CD4-positive, CD25-positive, alpha-beta regulatory T cell (primary cell): ENCODE measurements around the gene DNAJB8. TPM values are rescaled to one million over a fixed set of nuclear protein-coding genes. Genes with fewer than 3 reads are reported as not detected.

ENCODE experiments used
- ATAC-seq, 2 donors: fragments of 150-1000 bp; cut with Tn5 transposase; one replicate each; pipeline ENCODE4 v1.10.0; 2021; ENCODE audit warnings: low read depth in 2 of 2, moderate number of reproducible peaks in 2 of 2, moderate library complexity in 1 of 2
- DNase-seq, 3 donors: peaks; one replicate each; pipeline versions ENCODE4 v3.0.0 to v3.0.0-alpha.2; 2012 to 2022; ENCODE audit warnings: mixed read lengths in 1 of 3
- H3K27ac ChIP-seq: one replicate; pipeline ENCODE4 v1.7.0; 2013; ENCODE audit warnings: mild to moderate bottlenecking, low read length; ENCODE audit not compliant: insufficient read depth, poor library complexity, severe bottlenecking
- H3K27me3 ChIP-seq: one replicate; pipeline ENCODE4 v1.7.0; 2013; ENCODE audit warnings: low read length; ENCODE audit not compliant: control insufficient read depth, insufficient read depth
- H3K36me3 ChIP-seq: one replicate; pipeline ENCODE4 v1.7.0; 2013; ENCODE audit warnings: mild to moderate bottlenecking, low read length, moderate library complexity; ENCODE audit not compliant: control insufficient read depth, insufficient read depth
- H3K4me1 ChIP-seq: 2 replicates; pipeline ENCODE4 v1.7.0; 2013; ENCODE audit warnings: mild to moderate bottlenecking, low read length; ENCODE audit not compliant: insufficient read depth, control insufficient read depth, poor library complexity, severe bottlenecking
- H3K4me3 ChIP-seq: one replicate; pipeline ENCODE4 v1.7.0; 2013; ENCODE audit warnings: low read depth, mild to moderate bottlenecking, low read length, moderate library complexity
- H3K9me3 ChIP-seq, 2 experiments: 1 replicate in 1 of 2; 2 replicates in 1 of 2; pipeline ENCODE4 v1.7.0; 2013; ENCODE audit warnings: low read length in 2 of 2, mild to moderate bottlenecking in 1 of 2, moderate library complexity in 1 of 2; ENCODE audit not compliant: control insufficient read depth in 2 of 2
- H3K27ac Mint-ChIP-seq, 3 donors: one replicate each; pipeline ENCODE4 v1.8.0; 2020 to 2022; ENCODE audit warnings: mild to moderate bottlenecking in 3 of 3, mixed read lengths in 3 of 3, moderate library complexity in 2 of 3
- H3K27me3 Mint-ChIP-seq: one replicate; pipeline ENCODE4 v1.8.0; 2022; ENCODE audit warnings: mild to moderate bottlenecking, mixed read lengths
- H3K36me3 Mint-ChIP-seq: one replicate; pipeline ENCODE4 v1.8.0; 2020; ENCODE audit warnings: mixed read lengths
- H3K4me1 Mint-ChIP-seq, 4 donors: one replicate each; pipeline ENCODE4 v1.8.0; 2020 to 2022; ENCODE audit warnings: mixed read lengths in 4 of 4, mild to moderate bottlenecking in 1 of 4
- H3K4me3 Mint-ChIP-seq, 4 donors: one replicate each; pipeline ENCODE4 v1.8.0; 2020 to 2022; ENCODE audit warnings: mild to moderate bottlenecking in 4 of 4, mixed read lengths in 4 of 4, moderate library complexity in 3 of 4
- H3K9me3 Mint-ChIP-seq, 7 donors: one replicate each; pipeline ENCODE4 v1.8.0; 2020 to 2022; ENCODE audit warnings: mixed read lengths in 7 of 7, mild to moderate bottlenecking in 3 of 7, moderate library complexity in 2 of 7
- polyA plus RNA-seq, 4 donors: library from polyadenylated mRNA; unstranded; fragments of 300-500 nt; fragmentation: Illumina TruSeq; gene quantifications; one replicate each; pipeline ENCODE4 v1.2.3, GENCODE V29; 2021
- total RNA-seq: library from RNA; stranded (reverse); gene quantifications from one replicate; pipeline ENCODE4 v1.2.3, GENCODE V29; 2022

The DNAJB8 gene
- total and polyA plus RNA-seq, 5 donors from 2014 or later: not detected

DNA sequence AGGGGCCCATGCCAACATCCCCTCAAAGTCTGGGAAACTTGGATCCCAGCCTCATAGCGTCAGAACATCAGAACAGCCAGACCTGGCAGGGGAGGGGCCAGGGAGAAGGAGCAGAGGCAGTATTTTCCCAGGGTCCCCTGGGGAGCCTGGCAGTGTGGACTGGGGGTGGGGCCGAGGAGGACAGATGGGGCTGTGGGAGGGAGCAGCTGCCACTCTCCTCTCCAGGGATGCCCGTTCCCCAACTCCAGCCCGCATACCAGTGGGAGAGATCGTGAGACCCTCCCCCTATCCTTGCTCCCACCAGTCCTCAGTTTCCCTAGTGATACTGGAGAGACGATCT, 6.5 kb upstream of the DNAJB8 start:
- H3K27me3 Mint-ChIP-seq: peaks cover 21% of the 10 kb centered on the region
- H3K9me3 ChIP-seq: no peaks in the 10 kb centered on the region
- ATAC-seq (no peak), DNase-seq (no peak)
- H3K36me3 Mint-ChIP-seq: no peaks in the 10 kb centered on the region
- H3K4me3 Mint-ChIP-seq: no peak overlapping the region
- no peaks in the 10 kb centered on the region for H3K4me1 ChIP-seq
- H3K4me1 Mint-ChIP-seq: peaks cover 0 to 2% (median 0%) of the 10 kb centered on the region in 4 donors
- no peaks in the 10 kb centered on the region for H3K9me3 Mint-ChIP-seq
- no peak overlapping the region for H3K27ac ChIP-seq
- no peak overlapping the region for H3K27ac Mint-ChIP-seq
- H3K27me3 ChIP-seq: peaks cover 2% of the 10 kb centered on the region
- H3K4me3 ChIP-seq: no peak overlapping the region
- no peaks in the 10 kb centered on the region for H3K36me3 ChIP-seq

DNA sequence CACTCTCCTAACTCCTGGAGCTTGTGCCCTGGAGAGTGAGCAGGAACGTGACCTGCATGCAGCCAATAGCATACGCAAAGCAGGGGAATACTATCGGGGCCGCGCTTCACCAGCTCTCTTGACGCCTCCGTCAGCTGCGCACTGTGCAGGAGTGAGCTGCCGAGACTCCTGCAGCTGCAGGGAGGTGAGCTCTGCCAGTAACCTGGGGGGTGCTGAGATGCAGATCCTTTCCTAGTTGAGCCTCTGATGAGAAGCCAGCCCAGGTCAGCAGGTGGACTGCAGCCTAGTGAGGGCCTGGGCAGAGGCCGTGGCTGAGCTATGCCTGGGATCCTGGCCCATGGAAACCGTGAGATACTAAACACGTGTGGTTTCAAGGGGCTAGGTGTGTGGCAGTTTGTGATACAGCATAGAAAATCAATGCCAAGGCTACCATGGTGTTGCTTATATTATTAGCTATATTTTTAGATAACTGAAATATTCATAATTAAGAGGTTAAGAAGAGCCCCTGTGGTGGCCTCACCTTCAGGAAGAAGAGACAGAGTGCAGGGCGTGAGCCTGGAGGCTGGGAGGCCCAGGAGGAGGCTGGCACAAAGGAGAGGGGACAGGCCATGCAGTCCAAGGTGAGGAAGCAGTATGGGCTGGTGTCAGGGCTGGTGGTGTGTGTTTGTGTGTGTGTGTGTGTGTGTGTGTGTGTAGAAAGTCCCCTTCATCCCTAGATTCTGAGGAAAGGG, 5.9 kb upstream of the DNAJB8 start:
- peaks cover 16% of the 10 kb centered on the region for H3K27me3 Mint-ChIP-seq
- DNase-seq (no peak), ATAC-seq (no peak)
- Histone ChIP-seq H3K36me3 (no peaks in the 10 kb centered on the region), H3K4me3 (no peak overlapping the region), H3K27me3 (peaks cover 2% of the 10 kb centered on the region), H3K4me1 (no peaks in the 10 kb centered on the region), H3K27ac (no peak overlapping the region), H3K9me3 (no peaks in the 10 kb centered on the region)
- peaks cover 0 to 2% (median 0%) of the 10 kb centered on the region in 4 donors for H3K4me1 Mint-ChIP-seq
- H3K36me3 Mint-ChIP-seq: no peaks in the 10 kb centered on the region
- no peaks in the 10 kb centered on the region for H3K9me3 Mint-ChIP-seq
- no peak overlapping the region for H3K27ac Mint-ChIP-seq
- H3K4me3 Mint-ChIP-seq: no peak overlapping the region

DNA sequence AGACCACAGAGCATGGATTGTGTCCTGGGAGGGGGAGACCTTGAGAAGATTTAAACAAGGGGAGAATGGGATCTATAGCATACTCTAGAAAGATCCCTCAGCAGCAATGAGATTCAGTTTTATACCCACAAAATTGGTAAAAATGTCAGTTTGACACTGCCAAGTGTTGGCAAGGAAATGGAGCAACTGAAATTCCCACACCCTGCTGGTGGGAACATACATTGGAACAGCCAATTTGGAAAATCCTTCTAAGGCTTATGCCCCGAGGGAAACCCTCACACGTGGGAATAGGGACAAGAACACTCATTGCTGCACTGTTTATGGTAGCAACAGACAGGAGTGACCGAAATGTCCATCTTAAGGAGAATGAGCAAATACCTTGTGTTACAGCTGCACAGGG, 5.0 kb upstream of the DNAJB8 start:
- H3K27ac ChIP-seq: no peak overlapping the region
- no peaks in the 10 kb centered on the region for H3K9me3 ChIP-seq
- no peaks in the 10 kb centered on the region for H3K36me3 ChIP-seq
- no peaks in the 10 kb centered on the region for H3K36me3 Mint-ChIP-seq
- peaks cover 2% of the 10 kb centered on the region for H3K27me3 ChIP-seq
- H3K4me3 ChIP-seq: no peak overlapping the region
- no peaks in the 10 kb centered on the region for H3K4me1 ChIP-seq
- H3K9me3 Mint-ChIP-seq: no peaks in the 10 kb centered on the region
- peaks cover 15% of the 10 kb centered on the region for H3K27me3 Mint-ChIP-seq
- DNase-seq: no peak
- ATAC-seq: no peak
- H3K4me3 Mint-ChIP-seq: no peak overlapping the region
- no peak overlapping the region for H3K27ac Mint-ChIP-seq
- peaks cover 0 to 6% (median 0%) of the 10 kb centered on the region in 4 donors for H3K4me1 Mint-ChIP-seq

DNA sequence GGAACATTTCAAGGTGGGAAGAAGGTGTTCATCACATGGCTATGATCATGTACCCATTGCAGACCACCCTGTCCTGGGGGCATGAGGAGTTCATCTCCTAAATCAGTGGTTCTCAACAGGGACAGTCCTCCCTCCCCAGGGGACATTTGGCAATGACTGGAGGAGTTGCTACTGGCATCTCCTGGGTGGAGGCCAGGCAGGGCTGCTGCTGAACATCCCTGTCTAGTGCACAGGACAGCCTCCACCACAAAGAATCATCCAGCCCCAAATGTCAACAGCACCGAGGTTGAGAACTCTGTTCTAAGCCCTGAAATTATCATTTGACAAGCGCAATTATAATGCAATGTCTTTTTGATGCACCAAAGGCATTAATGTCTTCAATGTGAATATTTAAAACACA, 4.4 kb upstream of the DNAJB8 start:
- no peaks in the 10 kb centered on the region for H3K4me1 ChIP-seq
- no peak for ATAC-seq

DNA sequence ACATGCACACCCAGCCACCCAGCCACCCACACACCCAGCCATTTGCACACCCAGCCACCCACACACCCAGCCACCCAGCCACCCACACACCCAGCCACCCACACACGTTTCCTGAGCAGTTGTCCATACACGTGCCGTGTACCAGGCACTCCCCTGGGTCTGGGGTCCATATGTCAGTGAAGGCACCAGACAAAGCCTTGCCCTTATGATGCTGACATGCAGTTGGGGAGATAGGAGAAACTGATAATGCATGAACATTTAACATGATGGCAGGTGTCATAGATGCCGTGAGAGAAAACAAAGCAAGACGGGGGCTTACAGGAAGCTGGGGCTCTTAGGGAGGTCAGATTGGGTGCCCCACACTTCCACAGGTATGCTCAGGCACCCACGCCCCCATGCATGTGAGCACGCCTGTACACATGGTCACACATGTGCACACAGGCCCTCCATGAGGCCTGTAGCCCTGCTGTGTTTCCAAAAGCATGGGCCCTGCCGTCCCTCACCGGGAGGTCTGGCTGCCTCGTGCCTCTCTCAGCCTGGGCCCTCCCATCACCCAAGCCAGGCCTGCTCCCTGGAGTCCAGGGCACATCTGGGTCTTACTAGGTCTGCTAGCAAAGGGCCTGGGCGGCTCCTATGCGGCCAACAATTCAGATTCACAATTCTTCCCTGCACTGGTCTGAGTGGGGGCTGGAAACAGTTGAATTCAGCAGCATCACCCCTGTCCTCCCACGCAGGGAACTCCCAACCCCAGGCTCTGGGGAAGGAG, 3.6 kb upstream of the DNAJB8 start:
- no peak overlapping the region for H3K4me3 Mint-ChIP-seq
- peaks cover 9% of the 10 kb centered on the region for H3K27me3 Mint-ChIP-seq
- no peaks in the 10 kb centered on the region for H3K9me3 Mint-ChIP-seq

More for the DNA sequence above, 4.4 kb upstream of the DNAJB8 start:
- peaks cover 12% of the 10 kb centered on the region for H3K27me3 Mint-ChIP-seq
- Histone ChIP-seq H3K36me3 (no peaks in the 10 kb centered on the region), H3K4me3 (no peak overlapping the region), H3K9me3 (no peaks in the 10 kb centered on the region), H3K27me3 (peaks cover 2% of the 10 kb centered on the region), H3K27ac (no peak overlapping the region)
- H3K4me1 Mint-ChIP-seq: peaks cover 0 to 6% (median 0%) of the 10 kb centered on the region in 4 donors
- H3K36me3 Mint-ChIP-seq: no peaks in the 10 kb centered on the region
- no peak overlapping the region for H3K4me3 Mint-ChIP-seq
- no peak overlapping the region for H3K27ac Mint-ChIP-seq
- DNase-seq: no peak
- H3K9me3 Mint-ChIP-seq: no peaks in the 10 kb centered on the region

DNA sequence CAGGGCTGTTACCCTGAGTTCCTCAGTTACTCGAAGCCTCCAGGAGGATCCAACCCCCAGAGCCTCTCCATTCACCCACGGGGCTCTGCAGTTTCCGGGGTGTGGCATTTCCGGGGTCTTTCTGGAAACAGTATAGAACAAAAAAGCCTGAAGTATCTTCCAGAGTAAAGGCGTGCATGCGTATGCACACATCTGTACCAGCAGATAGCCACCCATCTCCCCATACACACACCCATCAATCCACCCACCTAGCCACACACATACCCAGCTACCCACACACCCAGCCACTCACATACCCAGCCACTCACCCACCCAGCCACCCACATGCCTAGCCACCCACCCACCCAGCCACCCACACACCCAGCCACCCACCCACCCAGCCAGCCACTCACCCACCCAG, 2.9 kb upstream of the DNAJB8 start:
- no peak for DNase-seq
- no peak for ATAC-seq
- H3K36me3 Mint-ChIP-seq: no peaks in the 10 kb centered on the region
- H3K4me3 ChIP-seq: no peak overlapping the region
- H3K4me1 Mint-ChIP-seq: peaks cover 0 to 6% (median 0%) of the 10 kb centered on the region in 4 donors
- no peaks in the 10 kb centered on the region for H3K9me3 ChIP-seq
- H3K27me3 ChIP-seq: peaks cover 3% of the 10 kb centered on the region
- no peak overlapping the region for H3K27ac ChIP-seq
- H3K4me1 ChIP-seq: no peaks in the 10 kb centered on the region
- H3K27ac Mint-ChIP-seq: no peak overlapping the region
- peaks cover 9% of the 10 kb centered on the region for H3K27me3 Mint-ChIP-seq
- no peak overlapping the region for H3K4me3 Mint-ChIP-seq
- H3K36me3 ChIP-seq: no peaks in the 10 kb centered on the region
- no peaks in the 10 kb centered on the region for H3K9me3 Mint-ChIP-seq

More for the DNA sequence above, 3.6 kb upstream of the DNAJB8 start:
- Histone ChIP-seq H3K36me3 (no peaks in the 10 kb centered on the region), H3K9me3 (no peaks in the 10 kb centered on the region), H3K4me1 (no peaks in the 10 kb centered on the region), H3K4me3 (no peak overlapping the region), H3K27ac (no peak overlapping the region), H3K27me3 (peaks cover 2% of the 10 kb centered on the region)
- DNase-seq (no peak), ATAC-seq (no peak)
- H3K27ac Mint-ChIP-seq: no peak overlapping the region
- H3K36me3 Mint-ChIP-seq: no peaks in the 10 kb centered on the region
- H3K4me1 Mint-ChIP-seq: peaks cover 0 to 6% (median 0%) of the 10 kb centered on the region in 4 donors

DNA sequence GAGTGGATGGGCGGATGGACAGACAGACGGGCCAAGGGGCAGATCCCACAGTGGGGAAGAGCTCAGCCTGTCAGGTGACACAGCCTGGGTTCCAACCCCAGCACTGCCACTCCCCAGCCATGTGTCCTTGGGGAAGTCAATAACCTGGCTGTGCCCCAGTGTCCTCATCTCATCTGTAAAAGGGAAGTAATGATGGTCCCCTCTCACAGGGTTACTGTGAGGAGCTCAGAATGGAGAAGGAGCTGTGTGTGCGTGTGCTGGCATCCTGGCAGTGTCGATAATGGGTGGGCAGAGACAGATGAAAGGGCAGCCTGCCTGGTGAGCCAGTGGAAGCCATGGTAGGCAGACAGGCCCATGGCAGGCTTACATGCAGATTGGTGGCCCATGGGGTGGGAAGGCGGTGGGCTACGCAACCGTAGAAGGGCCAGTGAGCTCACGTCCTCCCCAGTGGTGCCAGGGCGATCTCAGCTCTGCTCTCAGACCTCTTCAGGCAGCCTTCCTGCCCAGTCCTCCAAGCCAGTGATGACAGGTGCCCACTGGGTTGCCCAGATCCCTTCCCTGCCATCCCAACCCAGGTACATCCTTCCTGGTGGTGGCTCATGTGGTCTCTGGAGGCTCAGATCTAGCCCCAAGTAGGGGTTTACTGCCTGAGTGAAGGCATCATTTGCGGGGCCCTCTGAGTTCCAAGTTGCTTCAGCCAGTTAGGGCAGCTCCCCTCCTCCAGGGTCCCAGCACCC, 2.3 kb upstream of the DNAJB8 start:
- peaks cover 7% of the 10 kb centered on the region for H3K27me3 Mint-ChIP-seq
- H3K4me1 ChIP-seq: no peaks in the 10 kb centered on the region
- DNase-seq (no peak), ATAC-seq (no peak)
- H3K27ac Mint-ChIP-seq: no peak overlapping the region
- no peaks in the 10 kb centered on the region for H3K36me3 ChIP-seq
- H3K4me3 ChIP-seq: no peak overlapping the region
- H3K9me3 Mint-ChIP-seq: no peaks in the 10 kb centered on the region
- peaks cover 0 to 6% (median 0%) of the 10 kb centered on the region in 4 donors for H3K4me1 Mint-ChIP-seq
- H3K36me3 Mint-ChIP-seq: no peaks in the 10 kb centered on the region
- H3K27ac ChIP-seq: no peak overlapping the region
- H3K27me3 ChIP-seq: peaks cover 3% of the 10 kb centered on the region
- H3K4me3 Mint-ChIP-seq: no peak overlapping the region
- no peaks in the 10 kb centered on the region for H3K9me3 ChIP-seq
